Measurements from ENCODE around the gene TPRX1.
"Not testable (repeated sequence)": the region's sequence is repeated elsewhere in the genome, so short reads cannot be mapped to it uniquely, and the experiment has no call there.

Gene TPRX1

DNA sequence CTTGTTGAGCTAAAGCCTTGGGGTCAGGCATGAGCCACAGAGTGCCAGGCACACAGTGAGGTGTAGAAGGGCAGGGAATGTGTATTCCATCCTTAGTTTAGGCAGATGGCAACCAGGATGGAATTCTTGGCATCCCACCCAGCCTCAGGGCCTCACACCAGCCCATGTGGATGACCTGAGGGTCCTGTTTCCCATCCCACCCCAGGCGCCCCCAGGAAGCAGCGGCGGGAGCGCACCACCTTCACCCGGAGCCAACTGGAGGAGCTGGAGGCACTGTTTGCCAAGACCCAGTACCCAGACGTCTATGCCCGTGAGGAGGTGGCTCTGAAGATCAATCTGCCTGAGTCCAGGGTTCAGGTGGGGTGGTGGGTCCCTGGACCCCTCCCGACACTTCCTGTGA lies 31.7 kb upstream of the TPRX1 start:
- TF ChIP-seq, protein P1, sequence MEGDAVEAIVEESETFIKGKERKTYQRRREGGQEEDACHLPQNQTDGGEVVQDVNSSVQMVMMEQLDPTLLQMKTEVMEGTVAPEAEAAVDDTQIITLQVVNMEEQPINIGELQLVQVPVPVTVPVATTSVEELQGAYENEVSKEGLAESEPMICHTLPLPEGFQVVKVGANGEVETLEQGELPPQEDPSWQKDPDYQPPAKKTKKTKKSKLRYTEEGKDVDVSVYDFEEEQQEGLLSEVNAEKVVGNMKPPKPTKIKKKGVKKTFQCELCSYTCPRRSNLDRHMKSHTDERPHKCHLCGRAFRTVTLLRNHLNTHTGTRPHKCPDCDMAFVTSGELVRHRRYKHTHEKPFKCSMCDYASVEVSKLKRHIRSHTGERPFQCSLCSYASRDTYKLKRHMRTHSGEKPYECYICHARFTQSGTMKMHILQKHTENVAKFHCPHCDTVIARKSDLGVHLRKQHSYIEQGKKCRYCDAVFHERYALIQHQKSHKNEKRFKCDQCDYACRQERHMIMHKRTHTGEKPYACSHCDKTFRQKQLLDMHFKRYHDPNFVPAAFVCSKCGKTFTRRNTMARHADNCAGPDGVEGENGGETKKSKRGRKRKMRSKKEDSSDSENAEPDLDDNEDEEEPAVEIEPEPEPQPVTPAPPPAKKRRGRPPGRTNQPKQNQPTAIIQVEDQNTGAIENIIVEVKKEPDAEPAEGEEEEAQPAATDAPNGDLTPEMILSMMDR (IDR thresholded peaks at IDR 0.05; ENCODE audit: extremely low read depth, missing control alignments): no peak
- DNase-seq (ENCODE audit: low spot score): no peak

DNA sequence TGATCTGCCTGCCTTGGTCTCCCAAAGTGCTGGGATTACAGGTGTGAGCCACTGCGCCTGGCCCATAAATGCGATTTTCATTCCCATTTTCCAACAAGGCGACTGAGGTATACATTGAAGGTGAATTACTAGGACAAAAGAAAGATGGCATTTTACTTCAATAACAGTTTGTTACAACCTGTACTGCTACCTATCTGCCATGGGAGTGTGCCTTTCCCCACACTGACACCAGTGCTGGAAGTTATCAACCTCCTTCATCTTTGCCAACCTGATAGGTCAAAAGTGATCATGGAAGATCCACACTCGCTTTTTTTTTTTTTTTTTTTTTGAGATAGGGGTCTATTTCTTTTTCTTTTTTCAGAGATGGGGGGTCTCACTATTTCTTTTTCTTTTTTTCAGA lies 28.4 kb upstream of the TPRX1 start:
- DNase-seq (ENCODE audit: low spot score): no peak
- TF ChIP-seq, protein P1 (IDR thresholded peaks at IDR 0.05; ENCODE audit: extremely low read depth, missing control alignments): no peak

DNA sequence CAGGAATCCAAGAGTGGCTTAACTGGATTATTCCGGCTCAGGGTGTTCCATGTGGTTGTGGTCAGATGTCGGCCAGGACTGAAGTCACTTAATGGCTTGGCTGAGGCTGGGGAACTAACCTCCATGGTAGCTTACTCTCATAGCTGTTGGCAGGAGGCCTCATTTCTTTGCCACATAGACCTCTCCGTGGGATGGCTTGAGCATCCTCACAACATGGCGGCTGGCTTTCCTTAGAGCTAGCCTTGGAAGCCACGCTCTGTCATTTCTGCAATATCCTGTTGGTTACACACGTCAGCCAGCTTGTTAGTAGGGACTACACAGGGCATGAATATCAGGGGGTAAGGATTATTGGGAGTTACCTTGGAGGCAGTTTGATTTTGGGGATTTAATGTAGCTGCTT lies 22.4 kb upstream of the TPRX1 start:
- TF ChIP-seq, protein P1 (IDR thresholded peaks at IDR 0.05; ENCODE audit: extremely low read depth, missing control alignments): no peak
- no peak for DNase-seq (ENCODE audit: low spot score)

DNA sequence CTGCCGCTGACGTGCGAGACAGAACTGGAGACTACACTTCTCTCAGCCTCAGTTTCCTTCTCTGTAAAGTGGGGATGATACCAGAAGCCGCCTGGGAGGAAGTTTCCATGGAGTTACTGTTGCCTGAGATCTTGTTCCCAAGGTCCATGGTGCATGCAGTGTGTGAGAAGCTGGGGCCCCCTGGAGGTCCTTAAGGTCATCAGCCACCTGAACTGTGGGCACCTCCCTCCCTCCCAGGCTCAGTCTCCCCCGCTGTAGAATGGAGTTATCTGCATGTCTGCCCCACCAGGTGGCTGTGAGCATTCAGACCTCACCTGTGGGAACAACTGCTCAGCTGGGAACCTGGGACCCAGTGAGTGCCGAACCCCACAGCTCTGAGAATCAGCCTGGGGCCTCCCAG lies 20.0 kb upstream of the TPRX1 start:
- DNase-seq (ENCODE audit: low spot score): no peak
- TF ChIP-seq, protein P1 (IDR thresholded peaks at IDR 0.05; ENCODE audit: extremely low read depth, missing control alignments): no peak

DNA sequence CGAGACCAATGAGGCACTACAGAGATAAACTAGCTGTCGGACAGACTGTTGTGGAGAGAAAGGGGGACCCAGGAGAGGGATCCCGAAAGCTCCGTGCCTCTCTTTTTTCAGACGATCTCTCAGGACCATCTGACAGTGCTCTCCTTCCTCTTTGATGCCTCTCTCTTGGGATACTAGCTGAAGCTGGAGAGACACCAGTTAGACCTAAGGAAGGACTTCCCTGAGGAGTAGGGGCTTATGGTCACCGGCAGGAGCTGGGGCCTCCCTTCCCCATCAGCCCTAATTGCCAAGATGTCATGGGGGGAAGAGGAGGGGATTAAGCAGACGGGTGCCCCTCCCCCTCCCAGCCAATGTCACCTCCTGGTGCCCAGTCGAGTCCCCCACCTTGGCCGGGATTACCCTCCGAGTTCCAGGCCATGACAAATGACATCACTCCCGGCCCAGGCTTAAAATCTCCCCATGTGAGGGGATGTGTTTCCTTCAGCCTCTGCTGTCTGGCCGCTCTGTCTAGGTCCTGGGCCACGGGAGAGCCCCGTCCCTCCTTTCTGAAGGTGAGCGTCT lies 17.2 kb upstream of the TPRX1 start, which contains the start of gene CRX:
TSS of gene CRX (plus strand) at position 478 of the 561 bp plus-strand sequence. CDS start 12,507 bp downstream, outside the sequence.
- DNase-seq (ENCODE audit: low spot score): no peak
- TF ChIP-seq, protein P1 (IDR thresholded peaks at IDR 0.05; ENCODE audit: extremely low read depth, missing control alignments): no peak

DNA sequence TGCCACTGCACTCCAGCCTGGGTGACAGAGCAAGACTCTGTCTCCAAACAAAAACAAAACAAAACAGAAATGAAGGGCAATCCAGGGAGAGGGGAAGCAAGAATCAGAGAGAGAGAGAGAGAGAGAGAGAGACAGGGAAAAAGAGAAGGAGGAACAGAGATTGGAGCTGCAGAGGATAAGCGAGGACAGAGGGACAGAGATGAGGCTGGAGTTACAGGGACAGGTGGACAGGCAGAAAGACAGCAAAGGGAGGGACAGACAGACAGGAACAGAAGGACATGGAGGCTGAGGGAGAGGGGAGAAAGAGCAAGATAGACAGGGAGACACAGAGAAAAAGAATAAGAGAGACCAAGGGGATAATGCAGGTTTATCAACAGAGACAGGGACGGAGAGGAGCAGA lies 16.1 kb upstream of the TPRX1 start:
- DNase-seq (ENCODE audit: low spot score): no peak
- TF ChIP-seq, protein P1 (IDR thresholded peaks at IDR 0.05; ENCODE audit: extremely low read depth, missing control alignments): no peak

DNA sequence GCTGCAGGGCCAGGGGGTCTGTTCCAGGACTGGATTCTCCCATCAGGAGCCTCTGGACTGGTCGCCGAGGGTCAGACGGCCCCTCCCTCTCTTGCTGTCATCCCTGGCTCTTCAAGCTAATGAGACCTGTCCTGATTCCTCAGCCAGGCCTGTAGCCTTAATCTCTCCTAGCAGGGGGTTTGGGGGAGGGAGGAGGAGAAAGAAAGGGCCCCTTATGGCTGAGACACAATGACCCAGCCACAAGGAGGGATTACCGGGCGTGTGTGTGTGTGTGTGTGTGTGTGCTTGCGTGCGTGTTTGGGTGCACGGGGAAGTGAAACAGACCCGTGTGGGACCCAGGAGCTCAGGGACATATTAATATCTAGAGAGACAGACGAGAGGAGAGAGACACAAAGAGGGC lies 15.5 kb upstream of the TPRX1 start:
- TF ChIP-seq, protein P1 (IDR thresholded peaks at IDR 0.05; ENCODE audit: extremely low read depth, missing control alignments): no peak
- DNase-seq (ENCODE audit: low spot score): no peak

DNA sequence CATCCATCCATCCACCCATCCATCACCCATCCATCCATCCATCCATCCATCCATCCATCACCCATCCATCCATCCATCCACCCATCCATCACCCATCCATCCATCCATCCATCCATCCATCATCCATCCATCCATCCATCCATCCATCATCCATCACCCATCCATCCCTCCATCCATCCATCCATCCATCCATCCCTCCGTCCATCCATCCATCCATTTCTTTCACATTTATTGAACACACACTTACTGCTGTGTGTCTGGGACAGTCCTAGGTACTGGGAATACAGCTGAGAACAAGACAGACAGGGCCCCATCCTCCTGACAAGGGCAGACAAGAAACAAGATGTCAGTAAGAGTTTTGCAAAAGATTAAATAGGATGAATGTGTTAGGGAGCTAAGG lies 13.9 kb upstream of the TPRX1 start:
- not testable (repeated sequence) for DNase-seq (ENCODE audit: low spot score)

DNA sequence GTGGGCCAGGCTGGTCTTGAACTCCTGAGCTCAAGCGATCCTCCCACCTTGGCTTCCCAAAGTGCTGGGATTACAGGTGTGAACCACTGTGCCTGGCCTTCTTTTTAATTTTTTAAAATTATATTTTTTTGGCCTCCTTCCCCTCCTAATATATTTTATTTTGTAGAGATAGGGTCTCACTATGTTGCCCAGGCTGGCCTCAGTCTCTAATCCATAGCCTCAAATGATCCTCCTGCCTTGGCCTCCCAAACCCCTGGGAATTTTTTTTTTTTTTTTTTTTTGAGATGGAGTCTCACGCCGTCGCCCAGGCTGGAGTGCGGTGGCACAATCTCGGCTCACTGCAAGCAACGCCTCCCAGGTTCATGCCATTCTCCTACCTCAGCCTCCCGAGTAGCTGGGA lies 11.9 kb upstream of the TPRX1 start:
- DNase-seq (ENCODE audit: low spot score): not testable (repeated sequence)

All from GM20000 (cell line).